CD4-positive, alpha-beta T cell (primary cell): ENCODE data around the gene MGST3. TPM values are rescaled to one million over a fixed set of nuclear protein-coding genes. Genes with fewer than 3 reads are reported as not detected.

Experiments used
- ATAC-seq: fragments of 200-7000 bp; cut with Tn5 transposase; one replicate; pipeline ENCODE4 v1.10.0; 2022; ENCODE audit warnings: mild to moderate bottlenecking; ENCODE audit not compliant: poor library complexity
- CTCF ChIA-PET: fragments of 350-600 bp; sonication (Branson Sonifier 250); formaldehyde crosslinking; loops from one replicate; lab custom pipeline; 2021; ENCODE audit warnings: antibody characterized with exemption, inconsistent platforms; lab: Charles Lee
- POLR2A ChIA-PET: fragments of 350-600 bp; sonication (Branson Sonifier 250); formaldehyde crosslinking; loops from one replicate; lab custom pipeline; 2021; ENCODE audit warnings: antibody characterized with exemption, inconsistent platforms; lab: Charles Lee
- DNase-seq, 14 experiments: peaks; one replicate each; pipeline ENCODE4 v3.0.0-alpha.2; 2013 to 2020; ENCODE audit warnings: mixed read lengths in 2 of 14
- H3K27ac ChIP-seq, 2 donors: one replicate each; pipeline versions ENCODE4 v1.5.1 to v1.7.0; 2013; ENCODE audit warnings: low read length in 2 of 2, low read depth in 1 of 2, mild to moderate bottlenecking in 1 of 2
- H3K27me3 ChIP-seq, 2 experiments: 1 replicate in 1 of 2; 2 replicates in 1 of 2; pipeline versions ENCODE4 v1.6.1 to v1.7.0; 2013; ENCODE audit warnings: low read length in 2 of 2, control low read depth in 1 of 2, mild to moderate bottlenecking in 1 of 2, moderate library complexity in 1 of 2; ENCODE audit not compliant: insufficient read depth in 2 of 2, control insufficient read depth in 1 of 2
- H3K36me3 ChIP-seq: one replicate; pipeline ENCODE4 v1.6.1; 2013; ENCODE audit warnings: low read length, control low read depth; ENCODE audit not compliant: insufficient read depth
- H3K4me1 ChIP-seq: one replicate; pipeline ENCODE4 v1.6.1; 2013; ENCODE audit warnings: low read length, control low read depth; ENCODE audit not compliant: insufficient read depth
- H3K4me3 ChIP-seq: one replicate; pipeline ENCODE4 v1.5.1; 2013; ENCODE audit warnings: mild to moderate bottlenecking, low read length, moderate library complexity
- H3K9me3 ChIP-seq, 2 experiments: 1 replicate in 1 of 2; 2 replicates in 1 of 2; pipeline versions ENCODE4 v1.6.1 to v1.7.0; 2013; ENCODE audit warnings: low read length in 2 of 2, mild to moderate bottlenecking in 2 of 2, control low read depth in 1 of 2, moderate library complexity in 1 of 2; ENCODE audit not compliant: control insufficient read depth in 1 of 2, insufficient read depth in 1 of 2
- H3K27ac Mint-ChIP-seq: one replicate; pipeline ENCODE4 v1.8.0; 2020; ENCODE audit warnings: mixed read lengths
- H3K27me3 Mint-ChIP-seq: one replicate; pipeline ENCODE4 v1.8.0; 2021; ENCODE audit warnings: mixed read lengths
- H3K36me3 Mint-ChIP-seq: one replicate; pipeline ENCODE4 v1.8.0; 2021; ENCODE audit warnings: low read depth, mixed read lengths
- H3K4me1 Mint-ChIP-seq: one replicate; pipeline ENCODE4 v1.8.0; 2021; ENCODE audit warnings: low read depth, mixed read lengths
- H3K4me3 Mint-ChIP-seq: one replicate; pipeline ENCODE4 v1.8.0; 2020; ENCODE audit warnings: mild to moderate bottlenecking, mixed read lengths
- H3K9me3 Mint-ChIP-seq: one replicate; pipeline ENCODE4 v1.8.0; 2020; ENCODE audit warnings: mixed read lengths
- intact Hi-C, 2 experiments: fragments of 100-400 bp; cut with DNase I in 1 of 2; cut with micrococcal nuclease in 1 of 2; formaldehyde crosslinking; loops; one replicate each; pipeline versions ENCODE4 v1.15.1 to v1.9.0; 2023 to 2025; cut with DNase I, micrococcal nuclease
- total RNA-seq, 174 experiments: library from RNA in 2 of 174; stranded (reverse) in 2 of 174; gene quantifications; one replicate each; pipeline ENCODE4 v1.2.3 and lab custom pipeline; 2021 to 2026
- TF ChIP-seq, protein P1 (sequence below): fragments of 200-600 bp; IDR thresholded peaks from one replicate; pipeline ENCODE4 v1.8.0; 2022; ENCODE audit warnings: antibody characterized with exemption, mild to moderate bottlenecking

Gene MGST3
- total RNA-seq, 2 experiments from 2014 or later = 22.0 to 23.5 TPM

GRCh38 chr1:165683848-165684485 is 52.9 kb downstream of the MGST3 start:
- no peak overlapping the region for H3K27ac ChIP-seq
- CTCF ChIA-PET = no interaction called here
- intact Hi-C loops = no loop called here

GRCh38 chr1:165686121-165686970 is 55.3 kb downstream of the MGST3 start:
- DNase-seq (peak in 2 of 14 experiments; percentile 18 to 33), ATAC-seq (no peak)
- Histone ChIP-seq H3K4me3 (no peak overlapping the region), H3K27ac (no peak overlapping the region), H3K9me3 (no peaks in the 10 kb centered on the region), H3K27me3 (no peaks in the 10 kb centered on the region), H3K4me1 (peaks cover 11% of the 10 kb centered on the region), H3K36me3 (peaks cover 39% of the 10 kb centered on the region)
- H3K4me1 Mint-ChIP-seq = peaks cover 54% of the 10 kb centered on the region
- TF ChIP-seq, protein P1, sequence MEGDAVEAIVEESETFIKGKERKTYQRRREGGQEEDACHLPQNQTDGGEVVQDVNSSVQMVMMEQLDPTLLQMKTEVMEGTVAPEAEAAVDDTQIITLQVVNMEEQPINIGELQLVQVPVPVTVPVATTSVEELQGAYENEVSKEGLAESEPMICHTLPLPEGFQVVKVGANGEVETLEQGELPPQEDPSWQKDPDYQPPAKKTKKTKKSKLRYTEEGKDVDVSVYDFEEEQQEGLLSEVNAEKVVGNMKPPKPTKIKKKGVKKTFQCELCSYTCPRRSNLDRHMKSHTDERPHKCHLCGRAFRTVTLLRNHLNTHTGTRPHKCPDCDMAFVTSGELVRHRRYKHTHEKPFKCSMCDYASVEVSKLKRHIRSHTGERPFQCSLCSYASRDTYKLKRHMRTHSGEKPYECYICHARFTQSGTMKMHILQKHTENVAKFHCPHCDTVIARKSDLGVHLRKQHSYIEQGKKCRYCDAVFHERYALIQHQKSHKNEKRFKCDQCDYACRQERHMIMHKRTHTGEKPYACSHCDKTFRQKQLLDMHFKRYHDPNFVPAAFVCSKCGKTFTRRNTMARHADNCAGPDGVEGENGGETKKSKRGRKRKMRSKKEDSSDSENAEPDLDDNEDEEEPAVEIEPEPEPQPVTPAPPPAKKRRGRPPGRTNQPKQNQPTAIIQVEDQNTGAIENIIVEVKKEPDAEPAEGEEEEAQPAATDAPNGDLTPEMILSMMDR = no peak
- peaks cover 4% of the 10 kb centered on the region for H3K9me3 Mint-ChIP-seq
- no peaks in the 10 kb centered on the region for H3K27me3 Mint-ChIP-seq
- H3K27ac Mint-ChIP-seq = peak overlapping the region; percentile 62
- H3K36me3 Mint-ChIP-seq = peaks cover 92% of the 10 kb centered on the region
- ChIA-PET POLR2A (interaction anchor here (1.4 to 2.6 kb wide), 2 partner anchors 12 to 33 kb away, joined by 4 to 13 read pairs; partner anchors contain the start of gene ALDH9A1), CTCF (no interaction called here)
- intact Hi-C loops = no loop called here
- H3K4me3 Mint-ChIP-seq = peak overlapping the region; percentile 30

More at GRCh38 chr1:165683848-165684485, 52.9 kb downstream of the MGST3 start:
- Mint-ChIP-seq H3K9me3 (peaks cover 4% of the 10 kb centered on the region), H3K4me1 (peaks cover 52% of the 10 kb centered on the region), H3K4me3 (no peak overlapping the region), H3K36me3 (peaks cover 98% of the 10 kb centered on the region), H3K27ac (peak overlapping the region; percentile 62), H3K27me3 (no peaks in the 10 kb centered on the region)
- H3K4me3 ChIP-seq = no peak overlapping the region
- DNase-seq = no peak
- peaks cover 9% of the 10 kb centered on the region for H3K4me1 ChIP-seq
- no peaks in the 10 kb centered on the region for H3K27me3 ChIP-seq
- POLR2A ChIA-PET = interaction anchor here (2.6 kb wide), 1 partner anchor 14 kb away, joined by 13 read pairs; the partner anchor contains the start of gene ALDH9A1
- no peaks in the 10 kb centered on the region for H3K9me3 ChIP-seq
- TF ChIP-seq, protein P1 = no peak
- ATAC-seq = no peak
- peaks cover 48% of the 10 kb centered on the region for H3K36me3 ChIP-seq

GRCh38 chr1:165686971-165687433 is 56.0 kb downstream of the MGST3 start:
- Histone ChIP-seq H3K27ac (no peak overlapping the region), H3K4me3 (no peak overlapping the region), H3K9me3 (no peaks in the 10 kb centered on the region), H3K4me1 (peaks cover 12% of the 10 kb centered on the region), H3K27me3 (no peaks in the 10 kb centered on the region), H3K36me3 (peaks cover 33% of the 10 kb centered on the region)
- H3K4me3 Mint-ChIP-seq = peak overlapping the region; percentile 30
- TF ChIP-seq, protein P1 = no peak
- DNase-seq (no peak), ATAC-seq (no peak)
- peaks cover 4% of the 10 kb centered on the region for H3K9me3 Mint-ChIP-seq
- peaks cover 61% of the 10 kb centered on the region for H3K4me1 Mint-ChIP-seq
- CTCF ChIA-PET = interaction anchor here (1.2 kb wide), 1 partner anchor 11 kb away, joined by 4 read pairs; the partner anchor contains the start of gene ALDH9A1
- H3K36me3 Mint-ChIP-seq = peaks cover 92% of the 10 kb centered on the region
- intact Hi-C loops = no loop called here
- peak overlapping the region; percentile 60 for H3K27ac Mint-ChIP-seq
- POLR2A ChIA-PET = no interaction called here
- H3K27me3 Mint-ChIP-seq = no peaks in the 10 kb centered on the region
